ENCODE results near the gene LCT.

- no peak for TF ChIP-seq REST (IDR thresholded peaks at IDR 0.05; ENCODE audit: borderline replicate concordance)
- no peak for TF ChIP-seq REST (CRISPR knock-in tag; IDR thresholded peaks at IDR 0.05; ENCODE audit: low read depth)
- TF ChIP-seq RAD51 (IDR thresholded peaks at IDR 0.05; ENCODE audit: borderline replicate concordance, low read depth) = no peak
- no peak for TF ChIP-seq SMARCB1 (IDR thresholded peaks at IDR 0.05; ENCODE audit: insufficient read length, low read depth)
- no peak for TF ChIP-seq POLR2A (conservative IDR thresholded peaks at IDR 0.05)
- no peak for TF ChIP-seq HNRNPL (IDR thresholded peaks at IDR 0.05; ENCODE audit: low read depth, low read length)
- TF ChIP-seq CTCF (IDR thresholded peaks at IDR 0.05 in 2 of 3, conservative IDR thresholded peaks at IDR 0.05 in 1 of 3; ENCODE audit: insufficient read depth in 2 of 3, low read depth in 1 of 3, low read length in 3 of 3) = no peak
Observed at GRCh38 chr2:135832891-135833290, 4.1 kb downstream of the LCT start.

Measured in K562 (cell line).